SH-SY5Y (cell line): ENCODE measurements around the gene GRIK2.

Experiments used
- GATA2 ChIP-seq: IDR thresholded peaks from 2 replicates; pipeline ENCODE4 v1.6.1; 2011; ENCODE audit warnings: mild to moderate bottlenecking, low read depth, low read length
- GATA3 ChIP-seq: IDR thresholded peaks from 2 replicates; pipeline ENCODE4 v1.6.1; 2011; ENCODE audit warnings: low read depth, mild to moderate bottlenecking, low read length, moderate library complexity

The GRIK2 gene

DNA sequence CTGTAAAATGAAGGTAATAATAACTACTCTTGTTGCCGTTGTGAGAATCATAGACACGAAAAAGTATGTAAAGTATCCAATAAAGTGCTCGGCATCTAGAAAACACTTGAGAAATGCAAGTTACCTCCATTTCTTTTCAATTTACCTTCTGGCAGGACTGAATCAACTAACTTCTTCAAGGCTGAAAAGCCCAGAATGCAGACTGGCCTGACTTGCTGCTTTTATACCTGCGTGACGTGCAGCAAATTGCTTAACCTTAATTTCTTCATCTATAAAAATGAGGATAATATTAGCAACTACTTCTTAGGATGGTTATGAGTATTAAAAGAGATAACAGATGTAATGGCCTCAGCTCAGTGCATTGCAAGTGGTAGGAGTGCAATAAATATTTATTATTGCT, 39.6 kb downstream of the GRIK2 start:
- TF ChIP-seq GATA3 = no peak
- TF ChIP-seq GATA2 = no peak

DNA sequence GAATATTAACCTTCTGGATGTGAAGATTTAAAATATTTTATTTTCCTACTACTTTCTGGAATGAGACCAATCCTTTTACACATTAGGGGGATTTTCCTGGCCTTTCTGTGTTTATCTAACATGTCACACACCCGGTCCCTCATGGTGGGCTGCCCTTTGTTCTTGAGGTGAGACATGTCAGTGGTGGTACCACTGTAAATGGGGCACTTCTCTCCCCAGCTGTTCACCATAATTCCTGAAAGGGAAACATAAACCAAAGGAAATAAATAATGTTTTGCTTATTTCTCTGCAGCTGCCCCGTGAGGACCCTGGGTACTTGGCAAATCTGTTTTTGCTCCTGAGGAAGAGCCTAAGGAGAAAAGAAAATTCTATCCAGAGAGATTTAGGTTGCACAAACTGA, 41.1 kb downstream of the GRIK2 start:
- TF ChIP-seq GATA3 (no peak), GATA2 (no peak)

DNA sequence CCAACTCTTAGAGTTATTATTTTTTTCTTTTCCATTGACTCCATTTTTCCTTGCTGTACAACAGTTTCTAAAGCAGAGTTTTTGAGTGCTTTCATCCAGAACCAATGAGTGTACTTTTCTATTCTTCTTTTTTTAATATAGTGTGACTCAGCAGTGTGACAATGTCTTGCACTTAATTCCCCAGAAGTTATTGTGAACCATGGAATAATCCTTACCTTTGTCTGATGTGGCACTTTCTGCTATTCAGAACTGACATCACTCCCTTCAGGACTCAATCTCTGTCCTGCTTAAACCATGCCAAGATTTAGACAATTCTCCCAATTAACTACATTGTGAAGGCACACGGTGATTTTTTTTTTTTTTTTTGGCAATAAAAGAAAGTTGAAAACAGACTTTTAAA, 41.5 kb downstream of the GRIK2 start:
- TF ChIP-seq GATA3 = no peak
- no peak for TF ChIP-seq GATA2

DNA sequence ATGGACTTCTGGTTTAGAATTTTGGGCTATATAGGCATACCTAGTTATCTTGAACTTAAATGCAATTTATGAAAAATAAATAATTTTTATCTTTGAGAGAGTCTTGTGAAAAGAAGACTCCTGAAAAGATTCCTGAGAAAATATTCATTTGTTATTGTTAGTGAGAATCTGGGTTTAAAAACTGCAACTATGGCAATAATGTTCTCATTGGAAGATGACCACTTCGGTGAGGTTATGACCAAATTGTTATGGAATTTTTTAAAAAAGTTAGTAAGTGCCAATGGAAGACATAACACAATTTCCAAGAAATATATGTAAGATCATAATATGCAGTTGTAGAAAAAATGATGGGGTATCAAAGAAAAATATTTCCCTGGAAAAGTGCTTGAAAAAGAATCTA, 46.3 kb downstream of the GRIK2 start:
- TF ChIP-seq GATA2 (no peak), GATA3 (no peak)

DNA sequence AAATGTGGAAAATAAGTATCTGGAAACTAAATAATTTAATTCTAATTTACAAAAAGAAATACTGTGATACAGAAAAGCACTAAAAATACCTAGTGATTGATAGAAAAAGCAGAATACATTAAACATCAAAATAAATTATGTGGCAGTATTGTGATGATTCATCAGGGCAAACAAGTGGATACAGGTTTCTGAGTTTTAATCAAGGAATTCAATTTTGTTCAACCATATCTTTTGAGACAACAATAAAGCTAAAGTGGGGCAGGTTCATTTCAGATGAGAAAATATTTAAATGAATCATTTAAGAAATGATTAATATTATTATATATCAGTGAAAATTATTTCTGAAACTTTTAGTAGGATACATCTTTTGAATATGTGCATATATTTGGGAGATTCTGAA, 49.8 kb downstream of the GRIK2 start:
- TF ChIP-seq GATA2 (no peak), GATA3 (no peak)

DNA sequence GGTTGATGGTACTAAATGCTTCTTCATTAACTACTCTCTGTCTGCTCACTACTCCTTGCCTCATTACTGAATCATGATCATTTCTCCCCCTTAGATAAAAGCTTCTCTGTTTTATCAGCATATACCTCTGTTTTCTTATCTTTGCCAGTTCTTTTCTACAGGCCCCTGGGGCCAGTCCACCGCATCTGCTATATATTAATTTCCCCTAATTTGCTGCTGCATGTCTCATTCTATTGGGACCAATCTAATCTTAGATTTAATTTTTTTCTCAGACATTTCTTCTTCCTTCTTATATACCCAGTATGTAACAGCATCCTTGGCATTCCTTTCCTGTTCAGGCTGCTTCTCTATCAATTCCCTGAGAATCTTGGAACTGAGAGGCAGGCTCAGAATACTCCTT, 51.2 kb downstream of the GRIK2 start:
- peak; percentile 66; the same call in 1 of the 2 replicates for TF ChIP-seq GATA2
- peak; percentile 76 for TF ChIP-seq GATA3

DNA sequence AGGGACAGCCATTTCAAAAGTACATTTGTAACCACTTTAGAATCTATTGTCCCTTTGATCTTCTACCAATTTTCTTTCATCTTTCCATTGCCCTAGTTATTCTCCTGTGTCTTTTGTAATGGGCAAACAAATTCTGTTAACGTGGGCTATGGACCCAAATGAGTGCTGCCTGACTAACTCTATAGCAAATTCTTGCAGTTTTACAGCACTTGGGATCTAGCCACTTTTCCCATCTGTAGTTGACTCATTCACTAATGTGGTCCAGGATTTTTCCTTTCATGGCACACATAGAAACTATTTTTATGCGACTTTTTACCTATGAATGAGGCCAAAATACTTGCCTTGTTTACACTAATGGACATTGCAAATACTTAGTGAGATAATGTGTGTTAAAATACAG, 52.0 kb downstream of the GRIK2 start:
- TF ChIP-seq GATA3 (no peak), GATA2 (no peak)

DNA sequence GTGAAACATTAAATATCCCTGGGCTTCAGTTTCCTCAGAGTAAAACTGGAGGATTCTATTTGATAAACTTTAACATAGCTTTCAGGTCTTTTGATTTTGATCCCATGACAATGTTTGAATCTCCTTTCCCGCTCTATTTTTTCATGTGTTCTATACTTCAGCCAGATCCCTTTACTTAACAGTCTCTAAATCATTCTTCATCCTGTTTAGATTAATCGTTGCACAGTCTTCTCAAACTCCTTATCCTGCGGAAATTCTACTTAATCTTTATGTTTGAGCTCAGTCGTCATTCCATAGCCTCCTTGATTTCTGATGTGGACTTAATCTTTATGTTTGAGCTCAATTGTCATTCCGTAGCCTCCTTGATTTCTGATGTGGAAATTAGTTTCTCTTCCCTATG, 57.4 kb downstream of the GRIK2 start:
- TF ChIP-seq GATA3 (no peak), GATA2 (no peak)

DNA sequence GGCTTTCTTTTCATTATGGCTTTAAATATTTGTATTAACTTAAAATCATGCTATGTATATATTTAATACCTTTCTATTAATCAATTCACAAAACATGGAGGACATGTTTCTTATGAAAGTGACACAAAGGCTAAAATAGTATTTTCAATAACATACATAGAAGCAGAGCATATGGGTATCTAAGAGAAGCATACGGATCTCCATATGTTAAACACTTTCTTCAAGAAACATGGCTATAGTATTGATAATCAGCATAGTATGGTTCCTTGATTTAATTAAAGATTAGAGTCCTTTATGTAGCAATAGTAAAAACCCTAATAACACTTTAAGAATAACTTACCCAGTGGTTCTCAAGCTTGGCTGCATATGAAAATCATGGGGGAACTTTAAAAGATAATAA, 58.5 kb downstream of the GRIK2 start:
- TF ChIP-seq GATA2 = no peak
- no peak for TF ChIP-seq GATA3

DNA sequence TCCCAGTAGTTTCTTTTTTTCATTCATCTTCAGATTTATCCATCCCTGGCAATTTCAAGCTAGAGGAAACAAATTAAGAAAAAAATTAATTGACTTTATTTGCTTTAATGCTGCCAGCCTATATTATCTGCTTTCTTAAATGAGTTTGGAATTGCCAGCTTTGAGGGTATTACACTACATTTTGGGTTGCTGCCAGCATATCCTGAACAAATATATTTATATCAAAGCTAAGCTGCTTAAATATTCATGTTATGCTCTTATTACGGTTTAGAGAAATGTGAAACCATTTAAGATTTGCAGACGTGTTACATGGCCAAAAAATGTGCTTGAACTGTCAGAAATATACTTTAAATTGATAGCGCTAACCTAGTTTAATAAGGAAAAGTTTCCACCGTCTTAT, 59.7 kb downstream of the GRIK2 start:
- TF ChIP-seq GATA2 (no peak), GATA3 (no peak)

DNA sequence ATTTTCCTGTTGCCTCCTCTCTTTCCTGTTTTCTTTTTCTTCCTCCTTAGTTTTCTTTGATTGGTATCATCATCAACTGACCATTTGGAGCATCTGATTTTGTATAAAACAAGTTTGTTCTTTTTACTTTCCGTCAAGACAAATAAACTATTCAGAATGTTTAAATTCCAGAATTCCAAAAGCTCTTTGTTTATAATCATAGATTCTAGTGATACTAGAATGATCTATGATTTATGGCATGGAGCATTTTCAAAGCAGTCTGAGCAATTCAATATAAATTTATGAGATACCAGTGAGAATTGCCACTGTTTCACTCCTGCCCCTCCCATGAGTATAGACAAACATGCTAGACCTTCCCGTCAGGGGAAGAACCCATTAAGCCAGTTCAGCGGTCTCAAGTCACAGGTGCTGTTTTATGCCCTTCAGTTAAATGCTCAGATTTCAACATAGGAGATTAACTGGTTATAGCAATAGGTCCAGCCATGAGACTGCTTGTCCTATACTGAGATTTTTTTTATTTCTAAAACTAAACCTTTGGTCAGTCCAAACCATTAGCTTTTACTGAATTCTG, 60.7 kb downstream of the GRIK2 start:
- TF ChIP-seq GATA3 (no peak), GATA2 (no peak)

DNA sequence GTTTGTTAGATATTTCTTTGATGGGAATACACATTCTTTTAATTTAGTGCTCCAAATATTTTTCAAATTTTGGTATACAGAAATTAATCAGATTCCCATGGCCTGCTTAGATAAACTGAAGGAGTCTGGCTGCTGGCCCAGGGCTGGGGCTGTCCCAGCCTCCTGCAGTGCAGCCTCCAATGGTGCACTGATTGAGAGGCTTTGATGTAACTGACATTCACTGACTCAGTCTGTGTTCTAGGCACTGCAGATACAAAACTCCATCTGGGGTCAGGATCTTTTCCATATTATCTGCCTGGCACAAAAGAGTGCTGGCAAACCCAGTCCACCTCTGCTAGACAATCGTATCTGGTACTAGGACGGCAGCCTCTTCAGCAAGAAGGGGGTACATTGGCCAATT, 64.8 kb downstream of the GRIK2 start:
- TF ChIP-seq GATA3 = no peak
- TF ChIP-seq GATA2 = no peak

DNA sequence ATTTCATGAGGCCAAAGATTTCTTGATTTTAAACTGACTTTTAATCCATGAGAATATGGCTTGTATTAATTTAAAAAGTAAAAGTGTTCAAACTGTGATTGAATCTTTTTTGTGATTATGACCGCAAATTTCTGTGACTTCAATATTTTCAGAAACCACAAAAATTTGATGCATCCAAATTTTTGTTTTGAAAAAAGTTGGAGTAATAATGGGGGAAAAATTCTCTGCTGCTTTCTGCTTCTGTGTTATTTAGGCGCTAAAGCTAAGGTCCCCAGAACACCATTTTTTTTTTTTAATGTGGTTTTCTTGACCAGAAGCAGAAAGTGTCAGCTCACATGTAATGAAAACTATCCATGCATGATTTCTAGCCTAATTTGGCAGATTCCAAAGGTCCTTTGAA, 65.3 kb downstream of the GRIK2 start:
- TF ChIP-seq GATA3 (no peak), GATA2 (no peak)

DNA sequence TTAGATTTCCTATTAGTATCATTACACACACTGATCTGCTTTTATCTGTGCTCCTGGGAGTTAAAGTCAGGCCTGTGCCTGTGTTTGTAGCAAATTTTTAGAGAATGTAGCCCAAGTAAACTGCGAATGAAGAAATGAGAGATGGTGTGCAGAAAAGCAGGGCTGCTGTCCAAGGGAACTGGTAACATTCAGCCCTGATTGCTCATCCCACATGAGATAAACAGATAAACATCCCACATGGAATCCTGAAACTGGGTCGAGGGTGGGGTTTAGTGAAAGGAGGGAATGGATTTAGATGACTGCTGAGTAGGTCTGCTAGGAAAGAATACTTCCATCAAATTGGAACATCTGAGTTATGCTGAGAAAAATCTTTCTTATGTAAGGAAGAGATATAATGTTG, 69.1 kb downstream of the GRIK2 start:
- TF ChIP-seq GATA3 (no peak), GATA2 (no peak)

DNA sequence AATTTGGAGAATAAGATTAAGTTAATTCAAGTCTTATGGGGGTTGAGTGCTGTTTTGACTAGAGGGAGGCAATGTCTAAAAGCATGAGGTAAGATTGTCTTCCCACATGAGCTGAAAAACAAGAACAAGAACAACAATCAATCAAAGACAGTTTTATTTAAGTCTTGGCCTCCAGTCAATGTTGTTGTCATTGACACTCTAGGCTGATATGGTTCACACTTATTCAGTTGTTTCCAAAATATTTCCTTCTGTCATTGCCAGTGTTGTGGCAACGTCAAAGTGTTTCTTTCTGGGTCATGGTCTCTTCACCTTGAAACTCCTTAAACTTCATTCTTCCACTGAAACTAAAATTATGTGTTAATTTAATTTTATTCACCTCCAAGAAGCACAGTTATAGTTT, 72.4 kb downstream of the GRIK2 start:
- TF ChIP-seq GATA3 (no peak), GATA2 (no peak)

DNA sequence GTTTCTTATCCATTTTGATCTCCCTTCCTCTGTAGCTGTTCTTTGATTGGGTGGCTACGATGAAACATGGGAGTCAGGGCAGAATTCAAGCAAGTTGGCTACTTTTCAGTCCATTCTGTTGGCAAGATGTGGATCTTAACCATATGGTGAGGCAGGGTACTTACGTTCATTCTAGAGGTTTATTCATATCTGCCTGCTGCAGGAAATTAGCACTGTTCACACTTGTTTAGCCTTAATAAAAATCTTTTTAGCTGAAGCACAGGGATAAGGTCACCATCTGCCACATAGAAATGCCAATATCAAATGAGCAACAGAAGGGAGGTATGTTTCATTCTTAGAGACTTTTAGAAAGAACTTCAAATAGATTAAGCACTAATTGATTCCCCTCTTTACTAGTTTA, 83.9 kb downstream of the GRIK2 start:
- no peak for TF ChIP-seq GATA2
- TF ChIP-seq GATA3 = no peak
